Stimulated activated CD8-positive, alpha-beta memory T cell treated with anti-CD3 and anti-CD28 coated beads, Interleukin-15, amount 100 ng/mL, for 48 hours (primary cell): ENCODE data around the gene EHD3.
A peak's percentile ranks its signal among the peaks of the same experiment; 100 is the strongest.

Experiments used
- DNase-seq, 2 donors: peaks; one replicate each; pipeline ENCODE4 v3.0.0-alpha.2; 2020; ENCODE audit warnings: low read depth in 2 of 2

EHD3 gene

DNA sequence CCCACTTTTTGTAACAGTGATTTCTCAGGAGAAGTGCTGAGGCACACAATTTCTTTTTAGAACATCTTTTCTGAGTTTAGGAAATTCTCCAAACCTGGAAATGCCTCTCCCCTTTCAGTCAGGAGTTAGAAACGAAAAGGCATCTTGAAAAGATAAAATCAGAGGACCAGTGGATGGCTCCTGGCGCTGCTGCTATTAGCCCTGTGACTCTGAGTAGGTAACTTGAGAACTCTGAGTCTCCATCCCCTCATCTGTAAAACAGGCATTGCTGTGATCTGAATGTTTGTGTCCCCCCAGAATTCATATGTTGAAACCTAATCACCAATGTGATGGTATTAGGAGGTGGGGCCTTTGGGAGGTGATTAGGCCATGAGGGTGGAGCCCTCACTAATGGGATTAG lies 50.2 kb downstream of the EHD3 start:
- DNase-seq, result no peak

- DNase-seq, result no peak
Measured at GRCh38 chr2:31286230-31286629, 52.3 kb downstream of the EHD3 start.

DNA sequence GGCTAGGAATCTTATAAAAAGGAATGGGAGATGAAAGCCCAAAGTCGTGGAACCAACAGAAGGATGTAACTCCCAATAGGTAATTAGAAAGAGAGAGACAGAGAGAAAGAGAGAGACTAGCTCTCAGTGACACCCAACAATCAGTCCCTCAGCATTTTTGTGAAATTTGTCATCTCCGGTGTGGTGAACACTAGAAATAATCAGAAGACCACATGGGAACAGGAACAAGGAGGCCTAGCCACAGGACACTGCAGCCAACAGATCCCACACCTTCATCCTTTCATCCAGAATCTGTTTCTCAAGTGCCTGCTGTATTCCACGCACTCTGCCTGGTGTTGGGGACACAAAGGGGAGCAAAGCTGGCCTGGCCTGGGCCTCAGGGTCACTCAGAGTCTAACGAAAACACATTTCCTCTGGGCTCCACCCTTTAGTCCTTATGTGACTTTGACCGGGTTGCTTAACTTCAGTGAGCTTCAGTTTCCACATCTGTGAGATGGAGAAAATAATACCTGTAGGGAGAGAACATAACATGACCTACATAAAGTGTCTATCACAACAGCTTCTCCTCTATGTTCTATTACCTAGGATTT lies 53.1 kb downstream of the EHD3 start:
- DNase-seq, result no peak

- DNase-seq, result no peak
Measured at GRCh38 chr2:31287654-31288053, 53.7 kb downstream of the EHD3 start.

GRCh38 chr2:31294196-31294595 lies 60.2 kb downstream of the EHD3 start:
- DNase-seq, result no peak

- DNase-seq, result no peak
Measured at GRCh38 chr2:31296641-31297287, 62.8 kb downstream of the EHD3 start.

DNA sequence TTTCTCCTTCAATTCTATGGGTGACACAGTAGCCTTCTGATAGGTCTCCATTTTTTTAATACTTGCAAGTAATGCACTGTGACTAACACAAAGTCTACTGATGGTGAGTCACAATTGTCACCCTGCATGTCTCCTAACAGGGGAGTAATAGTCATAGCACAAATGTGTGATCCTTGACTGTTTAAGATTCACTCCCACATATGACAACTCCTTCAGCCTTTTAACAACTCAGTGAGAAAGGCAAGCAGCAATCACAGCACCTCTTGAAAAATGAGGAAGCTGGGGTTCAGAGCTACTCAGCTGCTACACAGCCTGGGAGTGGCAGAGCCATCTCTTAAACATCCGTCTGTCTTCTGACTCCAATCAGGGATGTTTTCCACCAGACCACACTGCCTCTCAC lies 63.8 kb downstream of the EHD3 start:
- DNase-seq, result no peak

- no peak for DNase-seq
Measured at GRCh38 chr2:31299547-31299946, 65.6 kb downstream of the EHD3 start.

DNA sequence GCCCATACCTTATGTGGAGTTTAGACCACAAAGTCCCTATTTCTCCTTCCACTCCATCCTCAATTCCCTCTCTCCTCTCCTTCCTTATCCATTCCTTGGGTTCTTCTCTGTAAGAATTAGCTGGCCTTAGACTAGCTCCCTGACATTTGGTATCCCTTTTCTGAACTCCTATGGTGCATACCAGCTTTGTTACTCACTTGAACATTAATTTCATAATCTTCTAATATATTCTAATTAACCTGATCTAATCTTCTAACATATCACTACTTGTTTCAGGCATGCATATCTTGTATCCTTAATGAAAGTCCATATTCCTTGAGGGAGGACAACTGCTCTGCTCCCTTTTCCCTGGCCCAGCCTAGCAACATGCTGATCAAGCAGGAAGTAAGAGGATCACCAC lies 66.4 kb downstream of the EHD3 start:
- DNase-seq, result no peak

- no peak for DNase-seq
Measured at GRCh38 chr2:31302940-31303563, 69.1 kb downstream of the EHD3 start.

GRCh38 chr2:31304816-31305215 lies 70.9 kb downstream of the EHD3 start:
- DNase-seq, result no peak

GRCh38 chr2:31312898-31313297 lies 78.9 kb downstream of the EHD3 start:
- no peak for DNase-seq

GRCh38 chr2:31314761-31315160 lies 80.8 kb downstream of the EHD3 start:
- DNase-seq, result no peak

- no peak for DNase-seq
Measured at GRCh38 chr2:31317396-31317795, 83.4 kb downstream of the EHD3 start.

- peak; percentile 21 to 22 for DNase-seq
Measured at GRCh38 chr2:31318361-31319336, 84.7 kb downstream of the EHD3 start.
